Common myeloid progenitor, CD34-positive (primary cell): ENCODE results near the gene ABHD4.

Source experiments
- CTCF ChIA-PET: fragments of 350-600 bp; sonication (Branson Sonifier 250); formaldehyde crosslinking; loops from one replicate; lab custom pipeline; 2021; ENCODE audit warnings: antibody characterized with exemption; lab: Charles Lee
- POLR2A ChIA-PET: fragments of 350-600 bp; sonication (Branson Sonifier 250); formaldehyde crosslinking; loops from one replicate; lab custom pipeline; 2021; ENCODE audit warnings: antibody characterized with exemption; lab: Charles Lee
- DNase-seq, 3 donors: peaks; one replicate each; pipeline versions ENCODE4 v3.0.0 to v3.0.0-alpha.2; 2013
- H3K27ac ChIP-seq, 2 experiments: 1 replicate in 1 of 2; 2 replicates in 1 of 2; pipeline ENCODE4 v1.7.0; 2013; ENCODE audit warnings: inconsistent platforms in 2 of 2, low read length in 2 of 2, mild to moderate bottlenecking in 2 of 2, low read depth in 1 of 2, moderate library complexity in 1 of 2; ENCODE audit not compliant: severe bottlenecking in 2 of 2, insufficient read depth in 1 of 2, poor library complexity in 1 of 2
- H3K27me3 ChIP-seq, 5 experiments: replicated peaks in 2 of 5; 1 replicate in 3 of 5; 2 replicates in 2 of 5; pipeline versions ENCODE4 v1.6.1 to v1.7.0; 2013; ENCODE audit warnings: low read length in 4 of 5, mild to moderate bottlenecking in 2 of 5, moderate library complexity in 2 of 5, inconsistent platforms in 1 of 5; ENCODE audit not compliant: insufficient read depth in 5 of 5, control insufficient read depth in 4 of 5
- H3K36me3 ChIP-seq, 4 experiments: 1 replicate in 2 of 4; 2 replicates in 2 of 4; pipeline versions ENCODE4 v1.6.1 to v1.7.0; 2013; ENCODE audit warnings: low read length in 3 of 4, control low read depth in 1 of 4, mild to moderate bottlenecking in 1 of 4; ENCODE audit not compliant: control insufficient read depth in 4 of 4, insufficient read depth in 4 of 4
- H3K4me1 ChIP-seq, 4 experiments: 1 replicate in 3 of 4; 2 replicates in 1 of 4; pipeline versions ENCODE4 v1.6.1 to v1.7.1; 2013; ENCODE audit warnings: low read length in 3 of 4, mild to moderate bottlenecking in 3 of 4, control low read depth in 1 of 4, inconsistent platforms in 1 of 4, moderate library complexity in 1 of 4; ENCODE audit not compliant: control insufficient read depth in 4 of 4, insufficient read depth in 4 of 4; ENCODE audit errors: control extremely low read depth in 1 of 4
- H3K4me3 ChIP-seq, 7 experiments: 1 replicate in 4 of 7; 2 replicates in 3 of 7; pipeline versions ENCODE4 v1.5.1 to v1.7.0; 2013; ENCODE audit warnings: mild to moderate bottlenecking in 7 of 7, low read length in 6 of 7, moderate library complexity in 6 of 7, inconsistent platforms in 2 of 7, low read depth in 2 of 7, control low read depth in 1 of 7; ENCODE audit not compliant: insufficient read depth in 4 of 7, control insufficient read depth in 1 of 7; ENCODE audit errors: extremely low read depth in 1 of 7
- H3K9me3 ChIP-seq, 5 experiments: 1 replicate in 4 of 5; 2 replicates in 1 of 5; pipeline versions ENCODE4 v1.6.1 to v1.7.1; 2013; ENCODE audit warnings: low read length in 4 of 5, mild to moderate bottlenecking in 2 of 5, inconsistent platforms in 1 of 5, low read depth in 1 of 5, moderate library complexity in 1 of 5; ENCODE audit not compliant: control insufficient read depth in 4 of 5, insufficient read depth in 2 of 5; ENCODE audit errors: control extremely low read depth in 1 of 5
- WGBS: methylation state at CpG from one replicate; pipeline ENCODE4 v1.1.5; 2013; ENCODE audit not compliant: insufficient coverage; 5-methylcytosine and 5-hydroxymethylcytosine counted together

ABHD4 gene

GRCh38 chr14:22646570-22647254 lies 48.6 kb downstream of the ABHD4 start:
- peaks cover 0 to 2% (median 0%) of the 10 kb centered on the region in 5 experiments for H3K27me3 ChIP-seq
- no peak overlapping the region for H3K4me3 ChIP-seq
- peaks cover 0 to 2% (median 0%) of the 10 kb centered on the region in 4 experiments for H3K4me1 ChIP-seq
- H3K9me3 ChIP-seq: no peaks in the 10 kb centered on the region
- DNase-seq: peak in 2 of 3 donors; percentile 17 to 21
- ChIA-PET POLR2A (no interaction called here), CTCF (interaction anchor here (0.6 to 3.8 kb wide), 8 partner anchors 10 to 161 kb away, joined by 3 to 25 read pairs (median 4); partner anchors contain the start of gene DAD1)
- H3K36me3 ChIP-seq: no peaks in the 10 kb centered on the region
- WGBS: 94% methylated on average over 4 of the region's 4 CpGs
- no peak overlapping the region for H3K27ac ChIP-seq

GRCh38 chr14:22648506-22648905 lies 50.4 kb downstream of the ABHD4 start:
- POLR2A ChIA-PET: no interaction called here
- CTCF ChIA-PET: interaction anchor here (0.6 to 3.3 kb wide), 7 partner anchors 10 to 344 kb away, joined by 3 to 33 read pairs (median 3); partner anchors contain the start of gene DAD1
- Histone ChIP-seq H3K36me3 (no peaks in the 10 kb centered on the region), H3K4me3 (no peak overlapping the region), H3K4me1 (peaks cover 0 to 2% (median 0%) of the 10 kb centered on the region in 4 experiments), H3K27me3 (no peaks in the 10 kb centered on the region), H3K27ac (no peak overlapping the region), H3K9me3 (no peaks in the 10 kb centered on the region)
- no peak for DNase-seq
- 100% methylated on average over 1 of the region's 2 CpGs for WGBS

GRCh38 chr14:22650046-22650739 lies 52.1 kb downstream of the ABHD4 start:
- 96% methylated on average over 5 of the region's 7 CpGs for WGBS
- Histone ChIP-seq H3K36me3 (no peaks in the 10 kb centered on the region), H3K4me3 (no peak overlapping the region), H3K4me1 (peaks cover 0 to 2% (median 0%) of the 10 kb centered on the region in 4 experiments), H3K27ac (no peak overlapping the region), H3K27me3 (peaks cover 0 to 1% (median 0%) of the 10 kb centered on the region in 5 experiments), H3K9me3 (no peaks in the 10 kb centered on the region)
- ChIA-PET POLR2A (no interaction called here), CTCF (interaction anchor here (0.8 to 3.3 kb wide), 3 partner anchors 9 to 79 kb away, joined by 3 to 33 read pairs (median 10); no protein-coding TSS in a partner anchor)
- DNase-seq: no peak

- 97% methylated on average over 3 of the region's 3 CpGs for WGBS
- no peaks in the 10 kb centered on the region for H3K36me3 ChIP-seq
- H3K9me3 ChIP-seq: no peaks in the 10 kb centered on the region
- POLR2A ChIA-PET: no interaction called here
- CTCF ChIA-PET: interaction anchor here (1.0 to 3.7 kb wide), 7 partner anchors 8 to 203 kb away, joined by 3 to 65 read pairs (median 4); no protein-coding TSS in a partner anchor
- no peak overlapping the region for H3K4me3 ChIP-seq
- no peak overlapping the region for H3K27ac ChIP-seq
- H3K4me1 ChIP-seq: peaks cover 0 to 2% (median 0%) of the 10 kb centered on the region in 4 experiments
- H3K27me3 ChIP-seq: peaks cover 0 to 3% (median 0%) of the 10 kb centered on the region in 5 experiments
- DNase-seq: peak in 2 of 3 donors; percentile 1 to 16
Observed at GRCh38 chr14:22650960-22651521, 52.9 kb downstream of the ABHD4 start.

- Histone ChIP-seq H3K27ac (no peak overlapping the region), H3K9me3 (no peaks in the 10 kb centered on the region), H3K4me1 (peaks cover 0 to 2% (median 0%) of the 10 kb centered on the region in 4 experiments), H3K36me3 (no peaks in the 10 kb centered on the region), H3K27me3 (peaks cover 0 to 3% (median 0%) of the 10 kb centered on the region in 5 experiments), H3K4me3 (no peak overlapping the region)
- WGBS: 86% methylated on average over 1 of the region's 2 CpGs
- no peak for DNase-seq
- CTCF ChIA-PET: interaction anchor here (1.0 to 3.7 kb wide), 7 partner anchors 9 to 202 kb away, joined by 3 to 65 read pairs (median 4); no protein-coding TSS in a partner anchor
- POLR2A ChIA-PET: no interaction called here
Observed at GRCh38 chr14:22651586-22651985, 53.5 kb downstream of the ABHD4 start.

DNA sequence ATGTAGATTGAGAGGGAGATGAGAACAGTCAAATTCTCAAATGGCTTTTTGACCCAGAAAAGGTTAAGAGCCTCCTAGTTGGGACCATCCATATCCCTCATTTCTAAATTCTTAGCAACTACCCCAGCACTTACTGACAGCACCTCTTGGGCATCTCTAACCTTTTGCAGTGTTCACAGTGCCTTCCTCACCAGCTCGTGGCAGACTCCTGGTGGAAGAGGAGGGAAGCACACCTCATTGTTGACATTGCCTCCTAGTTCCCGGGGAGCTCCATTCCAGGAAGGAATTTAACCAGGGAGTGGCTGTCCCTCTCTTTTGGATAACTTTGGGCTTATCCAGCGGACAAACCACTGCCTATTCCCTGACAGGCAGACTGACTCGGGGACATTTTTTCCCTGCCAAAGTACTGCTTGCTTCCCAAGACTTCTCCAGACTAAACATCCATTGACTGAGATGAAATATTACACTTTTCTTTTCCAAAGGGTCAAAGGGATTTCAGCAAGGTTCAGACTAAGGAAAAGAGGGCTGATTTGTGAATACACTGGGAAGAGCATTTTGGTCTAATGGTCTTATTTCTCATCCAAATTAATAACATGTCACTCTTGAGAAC lies 55.0 kb downstream of the ABHD4 start:
- WGBS: 0% methylated on average over 2 of the region's 4 CpGs
- POLR2A ChIA-PET: interaction anchor here (0.7 to 0.8 kb wide), 2 partner anchors 83 to 214 kb away, joined by 3 to 4 read pairs; no protein-coding TSS in a partner anchor

More for the DNA sequence above, 55.0 kb downstream of the ABHD4 start:
- Histone ChIP-seq H3K4me3 (no peak overlapping the region), H3K4me1 (peaks cover 0 to 2% (median 0%) of the 10 kb centered on the region in 4 experiments), H3K27ac (no peak overlapping the region), H3K9me3 (no peaks in the 10 kb centered on the region), H3K36me3 (no peaks in the 10 kb centered on the region), H3K27me3 (peaks cover 0 to 3% (median 0%) of the 10 kb centered on the region in 5 experiments)
- CTCF ChIA-PET: interaction anchor here (0.6 to 3.7 kb wide), 20 partner anchors 9 to 267 kb away, joined by 3 to 65 read pairs (median 4); partner anchors contain the start of genes ABHD4 and OR6J1
- peak; percentile 56 to 76 (median 75) for DNase-seq
